HG03139 (cell line): ENCODE measurements around the gene KDM4F.
"Not testable (repeated sequence)": the region's sequence is repeated elsewhere in the genome, so short reads cannot be mapped to it uniquely, and the experiment has no call there.

ENCODE experiments used
- ATAC-seq: cut with Tn5 transposase; IDR thresholded peaks from one replicate; pipeline ENCODE4 v1.9.1; 2021; ENCODE audit not compliant: unreplicated experiment

KDM4F gene

GRCh38 chr11:95049122-95049521 lies at the start of gene KDM4F:
Gene KDM4F (plus strand): TSS chr11:95049422.
- not testable (repeated sequence) for ATAC-seq

GRCh38 chr11:95003716-95004115 lies 45.5 kb upstream of the KDM4F start:
- ATAC-seq = no peak

GRCh38 chr11:95005642-95006041 lies 43.6 kb upstream of the KDM4F start:
- ATAC-seq = no peak

GRCh38 chr11:95011376-95011775 lies 37.8 kb upstream of the KDM4F start:
- no peak for ATAC-seq

- no peak for ATAC-seq
These were observed 34.9 kb upstream of the KDM4F start for GRCh38 chr11:95014184-95014821.

- ATAC-seq = no peak
These were observed 33.1 kb upstream of the KDM4F start for GRCh38 chr11:95016139-95016538.

- not testable (repeated sequence) for ATAC-seq
These were observed 27.8 kb upstream of the KDM4F start for GRCh38 chr11:95021468-95021867.

- no peak for ATAC-seq
These were observed 24.3 kb upstream of the KDM4F start, which contains the start of gene KDM4E for GRCh38 chr11:95024958-95025357. Gene KDM4E (plus strand): TSS chr11:95025258. CDS start chr11:95025558, 300 bp downstream.

GRCh38 chr11:95025594-95025993 lies 23.6 kb upstream of the KDM4F start:
- ATAC-seq = not testable (repeated sequence)

GRCh38 chr11:95028357-95028756 lies 20.9 kb upstream of the KDM4F start:
- ATAC-seq = no peak

GRCh38 chr11:95033051-95033450 lies 16.2 kb upstream of the KDM4F start:
- no peak for ATAC-seq

GRCh38 chr11:95035316-95035715 lies 13.9 kb upstream of the KDM4F start:
- ATAC-seq = no peak

- ATAC-seq = not testable (repeated sequence)
These were observed 11.7 kb upstream of the KDM4F start for GRCh38 chr11:95037356-95038035.

GRCh38 chr11:95042239-95042638 lies 7.0 kb upstream of the KDM4F start:
- ATAC-seq = no peak

- no peak for ATAC-seq
These were observed 6.3 kb upstream of the KDM4F start for GRCh38 chr11:95042906-95043305.

GRCh38 chr11:95044010-95044409 lies 5.2 kb upstream of the KDM4F start:
- no peak for ATAC-seq

- no peak for ATAC-seq
These were observed 3.4 kb upstream of the KDM4F start for GRCh38 chr11:95045812-95046211.

GRCh38 chr11:95050595-95051202 lies 1.5 kb downstream of the KDM4F start:
- ATAC-seq = no peak

GRCh38 chr11:95054356-95054755 lies 5.1 kb downstream of the KDM4F start:
- ATAC-seq = no peak

GRCh38 chr11:95055283-95055897 lies 6.2 kb downstream of the KDM4F start:
- peak; percentile 75 for ATAC-seq

GRCh38 chr11:95057959-95058358 lies 8.7 kb downstream of the KDM4F start:
- ATAC-seq = no peak

- no peak for ATAC-seq
These were observed 9.4 kb downstream of the KDM4F start for GRCh38 chr11:95058621-95059020.
